Fibroblast of lung (primary cell): ENCODE data around the gene RCOR1.

Experiments used
- CTCF ChIP-seq, 2 donors: IDR thresholded peaks in 1 of 2; conservative IDR thresholded peaks in 1 of 2; 1 replicate in 1 of 2; 2 replicates in 1 of 2; pipeline ENCODE4 v1.5.1; 2011 to 2012; ENCODE audit warnings: low read length in 2 of 2, control low read depth in 1 of 2, inconsistent platforms in 1 of 2, low read depth in 1 of 2, mild to moderate bottlenecking in 1 of 2
- EZH2 ChIP-seq: IDR thresholded peaks from 2 replicates; pipeline ENCODE4 v1.5.1; 2012; ENCODE audit warnings: low read length, control low read depth, mild to moderate bottlenecking; ENCODE audit errors: missing control alignments

GRCh38 chr14:102731871-102732800, 139.7 kb downstream of the RCOR1 start:
- no peak for TF ChIP-seq CTCF (conservative IDR thresholded peaks at IDR 0.05 in 1 of 2, IDR thresholded peaks at IDR 0.05 in 1 of 2; ENCODE audit: low read depth in 1 of 2, low read length in 2 of 2)
- no peak for TF ChIP-seq EZH2
